Occipital lobe (tissue), 2 donors: Measurements from ENCODE around the gene BPNT1. TPM values are rescaled to one million over a fixed set of nuclear protein-coding genes. Genes with fewer than 3 reads are reported as not detected.
A peak's percentile ranks its signal among the peaks of the same experiment; 100 is the strongest.
"Not testable (repeated sequence)": the region's sequence is repeated elsewhere in the genome, so short reads cannot be mapped to it uniquely, and the experiment has no call there.

Source experiments
- DNase-seq: peaks from one replicate; lab custom pipeline; 2025; lab: John Stamatoyannopoulos, UW
- total RNA-seq: library from RNA; depleted of rRNA; stranded (reverse); fragments of >200 nt; gene quantifications from one replicate; pipeline ENCODE4 v1.2.3, GENCODE V29; 2014

The BPNT1 gene, protein sequence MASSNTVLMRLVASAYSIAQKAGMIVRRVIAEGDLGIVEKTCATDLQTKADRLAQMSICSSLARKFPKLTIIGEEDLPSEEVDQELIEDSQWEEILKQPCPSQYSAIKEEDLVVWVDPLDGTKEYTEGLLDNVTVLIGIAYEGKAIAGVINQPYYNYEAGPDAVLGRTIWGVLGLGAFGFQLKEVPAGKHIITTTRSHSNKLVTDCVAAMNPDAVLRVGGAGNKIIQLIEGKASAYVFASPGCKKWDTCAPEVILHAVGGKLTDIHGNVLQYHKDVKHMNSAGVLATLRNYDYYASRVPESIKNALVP
- 23.2 TPM for total RNA-seq

DNA sequence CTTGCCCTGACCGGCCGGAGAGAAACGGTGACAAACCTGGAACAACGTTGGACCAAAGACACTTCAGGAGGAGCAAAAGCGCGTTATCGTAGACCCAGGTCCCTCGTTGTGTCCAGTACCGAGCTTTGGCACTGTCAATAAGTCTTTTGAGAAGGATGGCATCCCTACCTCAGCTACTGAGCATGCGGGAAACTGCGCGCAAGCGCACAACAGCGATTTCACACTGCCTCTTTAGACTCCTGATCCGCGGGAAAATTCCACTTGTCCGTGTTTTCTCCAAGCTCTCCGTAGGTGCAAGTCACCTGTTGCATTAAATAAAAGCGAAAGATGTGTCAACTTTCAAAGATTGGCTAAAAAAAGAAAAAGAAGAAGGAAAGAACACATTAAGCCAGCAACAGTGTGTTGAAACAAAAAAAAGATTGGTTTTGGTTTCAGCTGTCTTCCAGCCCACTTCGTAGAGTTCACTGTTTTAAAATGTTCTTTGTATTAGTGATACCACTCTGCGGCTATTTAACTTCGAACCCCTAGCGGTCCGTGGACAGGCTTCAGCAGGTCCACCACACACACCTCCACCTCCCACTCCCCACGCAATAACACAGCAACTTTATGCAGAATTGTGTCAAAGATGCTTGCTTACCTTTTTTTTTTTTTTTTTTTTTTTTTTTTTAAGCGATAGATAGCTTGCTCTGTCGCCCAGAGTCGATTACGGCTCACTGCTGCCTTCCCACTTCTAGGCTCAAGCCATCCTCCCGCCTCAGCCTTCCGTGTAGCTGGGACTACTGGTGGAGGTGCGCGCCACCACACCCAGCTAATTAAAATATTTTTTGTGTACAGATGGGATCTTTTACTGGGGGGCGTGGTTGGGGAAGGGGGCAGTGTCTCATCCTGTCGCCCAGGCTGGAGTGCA, at the start of gene BPNT1:
BPNT1 (minus strand) TSS at position 139 of the 907 bp plus-strand sequence. CDS start 9,942 bp downstream, outside the sequence.
- DNase-seq: peak; percentile 90

DNA sequence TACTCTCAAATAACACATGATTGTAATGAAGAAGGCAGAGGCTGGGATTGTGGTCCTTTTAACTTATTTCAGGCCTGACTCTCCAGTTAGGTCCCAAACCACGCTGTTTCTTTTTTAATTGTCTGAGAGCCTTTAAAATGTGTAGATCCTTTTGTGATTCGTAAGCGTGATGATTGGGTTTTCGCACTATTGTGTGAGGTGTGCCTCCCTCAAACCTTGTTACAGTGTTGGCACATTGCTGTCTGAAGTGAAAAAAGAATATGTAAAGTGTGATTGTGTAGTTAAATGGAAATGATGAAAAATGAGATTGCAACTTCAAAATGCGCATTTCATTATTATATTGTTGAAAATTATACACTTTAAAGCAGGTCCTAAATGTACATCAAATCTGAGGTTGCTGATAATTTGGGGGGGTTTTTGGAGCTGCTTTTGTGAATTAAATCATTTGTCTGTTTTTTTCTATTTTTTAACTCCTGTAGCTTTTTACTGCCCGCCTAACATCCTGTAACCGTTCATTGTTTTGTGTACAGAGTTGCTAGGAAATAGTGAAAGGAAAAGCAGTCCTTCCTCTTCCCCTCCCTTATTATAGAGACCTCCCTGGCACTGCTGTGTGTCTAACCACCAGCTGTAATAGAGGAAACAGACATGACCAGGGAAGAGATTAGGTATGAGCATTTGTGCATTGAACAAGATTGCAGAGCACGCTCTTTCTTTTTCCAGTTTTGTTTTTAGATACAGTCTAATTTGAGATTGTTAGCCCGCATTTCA, 47.6 kb upstream of the BPNT1 start:
- DNase-seq: no peak

DNA sequence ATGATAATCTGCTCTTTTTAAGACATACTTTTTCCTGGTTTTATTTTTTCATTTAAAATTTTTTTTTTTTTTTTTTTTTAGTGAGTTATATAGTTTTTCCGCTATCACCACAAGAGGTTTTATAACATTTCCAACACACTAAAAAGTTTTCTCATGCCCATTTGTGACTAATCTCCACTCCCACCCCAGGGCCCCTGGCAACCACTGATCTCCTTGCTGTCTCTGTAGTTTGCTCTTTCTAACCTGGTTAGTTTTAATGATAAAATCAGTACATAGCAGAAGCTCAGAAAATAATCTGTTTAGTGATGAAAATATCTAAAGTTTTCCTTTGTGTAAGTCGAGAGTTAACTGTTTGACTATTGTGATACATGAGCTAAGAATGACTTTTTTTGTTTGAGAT, 46.2 kb upstream of the BPNT1 start:
- no peak for DNase-seq

DNA sequence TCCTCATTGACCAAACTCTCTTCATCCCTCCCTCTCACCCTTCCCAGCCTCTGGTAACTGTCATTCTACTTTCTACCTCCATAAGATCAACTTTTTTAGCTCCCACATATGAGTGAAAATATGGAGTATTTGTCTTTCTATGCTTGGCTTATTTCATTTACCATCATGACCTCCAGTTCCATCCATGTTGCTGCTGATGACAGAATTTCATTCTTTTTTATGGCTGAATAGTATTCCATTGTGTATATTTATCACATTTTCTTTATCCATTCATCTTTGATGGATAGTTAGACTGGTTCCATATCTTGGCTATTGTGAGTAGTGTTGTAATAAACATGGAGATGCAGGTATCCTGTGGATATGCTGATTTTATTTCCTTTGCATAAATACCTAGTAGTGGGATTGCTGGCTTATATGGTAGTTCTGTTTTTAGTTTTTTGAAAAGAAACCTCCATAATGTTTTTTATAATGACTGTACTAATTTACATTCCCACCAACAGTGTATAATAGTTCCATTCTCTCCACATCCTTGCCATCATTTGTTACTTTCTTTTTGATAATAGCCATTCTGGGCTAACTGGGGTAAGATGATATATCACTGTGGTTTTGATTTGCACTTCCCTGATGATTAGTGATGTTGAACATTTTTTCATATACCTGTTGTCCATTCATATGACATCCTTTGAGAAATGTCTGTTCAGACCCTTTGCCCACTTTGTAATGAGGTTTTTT, 40.1 kb upstream of the BPNT1 start:
- DNase-seq: no peak

DNA sequence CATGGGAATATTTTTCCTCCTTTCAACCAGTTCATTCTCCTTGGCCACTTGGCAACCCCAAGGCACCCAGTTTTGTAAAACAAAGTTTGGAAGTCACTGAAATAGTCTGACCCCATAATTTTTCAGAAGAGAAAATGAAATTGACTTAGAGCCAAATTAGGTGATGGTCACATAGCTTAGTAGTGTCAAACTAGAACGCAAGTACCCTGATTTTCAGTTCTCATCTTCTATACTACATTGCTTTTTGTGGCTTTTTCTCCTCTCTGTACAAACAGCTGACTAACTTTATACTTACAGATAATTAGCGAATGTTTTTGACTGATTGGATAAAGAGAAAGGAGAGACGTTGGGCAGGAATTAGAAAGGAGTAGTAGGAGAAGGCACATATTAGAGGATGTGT, 37.5 kb upstream of the BPNT1 start:
- no peak for DNase-seq

DNA sequence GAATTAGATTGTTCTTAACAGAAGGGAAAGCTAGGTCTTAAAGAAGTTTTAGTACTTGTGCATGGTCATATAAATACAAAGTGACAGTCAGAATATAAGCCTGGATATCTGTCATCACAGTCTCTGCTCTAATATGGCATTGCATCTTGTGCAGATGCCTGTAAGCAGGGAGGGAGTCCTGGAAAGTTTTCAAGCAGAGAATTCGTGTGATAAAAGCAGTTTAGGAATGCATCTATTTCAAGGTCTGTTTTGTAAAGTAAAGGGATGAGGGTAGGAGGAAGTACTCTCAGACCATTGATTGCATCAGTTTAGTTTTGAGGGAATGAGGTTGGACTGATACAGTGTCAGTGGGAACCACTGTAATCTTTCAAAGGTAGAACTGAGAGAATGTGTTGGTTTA, 35.0 kb upstream of the BPNT1 start:
- DNase-seq: no peak

DNA sequence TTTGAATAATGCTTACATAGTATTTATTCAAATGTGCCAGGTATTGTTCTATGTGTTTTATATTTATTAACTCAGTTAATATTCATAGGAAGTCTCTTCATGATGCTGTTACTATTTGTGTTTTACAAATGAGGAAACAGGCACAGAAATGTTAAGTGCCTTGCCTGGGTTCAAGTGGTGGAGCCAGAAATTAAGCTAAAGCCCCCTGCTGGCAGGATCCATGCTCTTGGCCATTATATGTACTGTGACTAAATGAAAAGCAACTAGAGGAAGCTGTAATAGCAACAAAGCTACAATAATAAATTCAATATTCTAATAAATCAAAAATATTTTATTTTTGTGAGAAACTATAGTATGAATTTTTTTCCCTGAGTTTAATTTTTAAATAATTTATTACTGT, 34.3 kb upstream of the BPNT1 start:
- DNase-seq: no peak

DNA sequence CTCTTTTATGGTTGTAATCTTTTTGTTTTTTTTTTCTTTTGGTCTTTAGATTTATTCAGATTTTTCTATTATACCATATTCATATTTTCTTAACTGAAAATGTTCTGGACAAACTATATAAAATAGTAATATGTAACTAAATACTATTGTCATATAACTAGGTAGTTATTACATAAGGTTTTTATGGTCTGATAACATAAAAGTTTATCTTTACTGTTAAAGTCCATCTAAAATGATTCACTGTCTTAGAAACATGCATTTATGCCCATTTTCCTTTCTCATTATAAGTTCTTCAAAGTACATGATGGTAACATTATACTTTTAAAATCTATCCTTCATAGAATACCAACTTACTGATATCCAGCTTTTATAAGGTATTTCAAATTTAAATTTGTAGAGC, 33.5 kb upstream of the BPNT1 start:
- no peak for DNase-seq

DNA sequence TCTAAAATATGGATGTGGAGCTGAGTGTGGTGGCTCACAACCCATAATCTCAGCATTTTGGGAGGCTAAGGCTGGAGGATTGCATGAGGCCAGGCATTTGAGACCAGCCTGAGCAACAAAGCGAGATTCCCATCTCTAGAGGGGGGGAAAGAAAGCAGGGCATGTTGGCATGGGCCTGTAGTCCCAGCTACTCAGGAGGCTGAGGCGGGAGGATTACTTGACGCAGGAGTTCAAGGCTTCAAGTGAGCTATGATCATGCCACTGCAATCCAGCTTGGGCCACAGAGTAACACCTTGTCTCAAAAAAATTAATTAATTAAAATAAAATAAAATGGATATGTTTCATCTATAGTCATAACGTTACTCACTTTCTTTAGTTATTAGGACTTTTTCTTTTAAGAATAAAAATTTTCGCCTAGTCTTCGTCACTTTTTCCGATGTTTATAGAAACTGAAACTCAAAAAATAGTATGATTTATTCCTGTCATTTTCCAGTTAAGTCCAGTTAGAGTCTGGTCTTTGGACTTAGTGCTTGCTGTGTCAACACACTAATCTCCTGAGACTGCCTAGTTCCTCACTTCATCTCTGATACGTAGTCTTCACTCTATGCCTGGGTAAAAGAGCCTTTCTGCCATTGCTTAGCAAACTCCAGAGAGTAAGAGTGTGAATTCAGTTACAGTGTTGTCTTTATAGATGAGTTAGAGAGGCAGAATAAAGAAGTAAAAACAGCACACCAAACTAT, 32.4 kb upstream of the BPNT1 start:
- DNase-seq: no peak

DNA sequence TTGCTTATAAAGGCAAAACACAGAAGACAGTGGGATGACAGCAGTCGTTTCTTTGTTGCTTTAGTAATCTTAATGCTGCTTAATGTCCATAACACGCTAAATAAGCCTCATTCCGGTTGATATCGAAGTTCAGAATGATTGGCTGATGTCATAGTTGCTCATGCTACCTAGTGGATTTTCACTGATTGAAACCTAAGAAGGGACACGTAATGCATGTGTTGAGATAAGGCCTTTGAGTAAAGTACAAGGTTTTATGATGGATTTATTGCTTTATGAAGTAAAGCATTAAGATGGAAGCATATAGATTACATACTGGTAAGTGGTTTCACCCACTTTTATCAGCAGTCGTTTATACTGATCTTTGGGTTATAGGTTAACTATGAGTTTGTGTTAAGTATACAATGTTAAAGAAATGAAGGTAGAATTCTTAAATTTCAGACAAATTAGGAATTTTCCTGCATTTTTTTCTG, 29.5 kb upstream of the BPNT1 start:
- DNase-seq: no peak

DNA sequence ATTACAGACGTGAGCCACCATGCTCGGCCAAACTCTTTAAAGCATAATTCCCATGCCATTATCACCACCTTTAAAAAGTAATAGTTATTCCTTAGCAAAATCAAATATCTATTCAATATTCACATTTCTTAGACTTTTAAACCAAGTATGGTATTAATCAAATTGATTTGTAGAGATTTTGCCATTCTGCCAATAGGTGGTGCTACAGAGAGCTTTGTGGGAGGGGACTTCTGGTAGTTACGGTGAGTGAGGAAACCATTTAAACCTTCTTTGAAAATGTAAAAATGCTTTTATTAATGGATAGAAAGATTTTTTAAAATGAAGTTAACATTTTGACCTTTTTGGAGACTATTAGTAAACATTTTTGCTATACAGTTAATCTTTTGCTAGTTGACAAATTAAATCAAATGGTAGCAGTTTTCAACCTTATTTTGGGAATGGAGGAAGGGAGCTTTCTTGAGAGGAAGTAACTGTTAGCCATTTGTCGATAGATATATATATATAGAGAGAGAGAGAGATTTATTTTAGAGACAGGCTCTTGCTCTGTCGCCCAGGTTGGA, 23.6 kb upstream of the BPNT1 start:
- DNase-seq: no peak

DNA sequence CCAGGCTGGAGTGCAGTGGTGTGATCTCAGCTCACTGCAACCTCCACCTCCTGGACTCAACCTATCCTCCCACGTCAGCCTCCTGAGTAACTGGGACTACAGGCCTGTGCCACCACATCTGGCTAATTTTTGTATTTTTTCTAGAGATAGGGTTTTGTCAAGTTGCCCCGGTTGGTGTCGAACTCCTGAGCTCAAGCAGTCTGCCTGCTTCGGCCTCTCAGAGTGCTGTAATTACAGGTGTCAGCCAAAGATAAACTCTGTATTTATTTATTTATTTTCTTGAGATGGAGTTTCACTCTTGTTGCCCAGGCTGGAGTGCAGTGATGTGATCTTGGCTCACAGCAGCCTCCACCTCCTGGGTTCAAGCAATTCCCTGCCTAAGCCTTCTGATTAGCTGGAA, 23.0 kb upstream of the BPNT1 start:
- DNase-seq: not testable (repeated sequence)

DNA sequence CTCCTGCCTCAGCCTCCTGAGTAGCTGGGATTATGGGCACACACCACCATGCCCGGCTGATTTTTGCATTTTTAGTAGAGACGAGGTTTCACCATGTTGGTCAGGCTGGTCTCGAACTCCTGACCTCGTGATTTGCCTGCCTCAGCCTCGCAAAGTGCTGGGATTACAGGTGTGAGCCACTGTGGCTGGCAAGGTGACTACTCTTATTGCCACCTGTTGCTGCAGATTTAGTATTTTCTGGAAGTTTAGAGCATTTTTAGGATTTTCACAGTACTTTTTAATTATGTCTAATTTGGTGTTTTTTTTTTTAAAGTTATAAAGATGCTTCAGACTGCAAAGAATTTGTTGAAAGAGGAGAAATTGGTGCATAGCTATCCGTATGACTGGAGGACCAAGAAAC, 20.9 kb upstream of the BPNT1 start:
- not testable (repeated sequence) for DNase-seq

DNA sequence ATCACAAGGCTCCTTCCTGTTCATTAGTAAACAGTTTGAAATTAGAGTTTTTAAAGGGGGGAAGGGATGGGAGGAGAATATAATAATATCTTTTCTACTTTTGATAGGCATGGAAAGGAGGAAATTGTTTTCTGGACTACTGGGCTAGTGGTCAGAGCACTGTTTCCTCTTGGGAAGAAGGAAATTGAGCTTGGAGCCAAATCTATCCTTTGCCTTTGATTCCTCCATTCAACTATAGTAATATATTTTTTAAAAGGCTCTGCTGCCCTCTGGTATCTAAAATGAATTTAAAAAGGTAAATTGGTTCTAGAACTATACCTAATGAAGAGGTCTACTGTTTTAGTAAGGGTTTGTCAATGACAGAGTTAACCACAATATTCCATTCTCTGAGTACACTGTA, 10.2 kb upstream of the BPNT1 start:
- no peak for DNase-seq

DNA sequence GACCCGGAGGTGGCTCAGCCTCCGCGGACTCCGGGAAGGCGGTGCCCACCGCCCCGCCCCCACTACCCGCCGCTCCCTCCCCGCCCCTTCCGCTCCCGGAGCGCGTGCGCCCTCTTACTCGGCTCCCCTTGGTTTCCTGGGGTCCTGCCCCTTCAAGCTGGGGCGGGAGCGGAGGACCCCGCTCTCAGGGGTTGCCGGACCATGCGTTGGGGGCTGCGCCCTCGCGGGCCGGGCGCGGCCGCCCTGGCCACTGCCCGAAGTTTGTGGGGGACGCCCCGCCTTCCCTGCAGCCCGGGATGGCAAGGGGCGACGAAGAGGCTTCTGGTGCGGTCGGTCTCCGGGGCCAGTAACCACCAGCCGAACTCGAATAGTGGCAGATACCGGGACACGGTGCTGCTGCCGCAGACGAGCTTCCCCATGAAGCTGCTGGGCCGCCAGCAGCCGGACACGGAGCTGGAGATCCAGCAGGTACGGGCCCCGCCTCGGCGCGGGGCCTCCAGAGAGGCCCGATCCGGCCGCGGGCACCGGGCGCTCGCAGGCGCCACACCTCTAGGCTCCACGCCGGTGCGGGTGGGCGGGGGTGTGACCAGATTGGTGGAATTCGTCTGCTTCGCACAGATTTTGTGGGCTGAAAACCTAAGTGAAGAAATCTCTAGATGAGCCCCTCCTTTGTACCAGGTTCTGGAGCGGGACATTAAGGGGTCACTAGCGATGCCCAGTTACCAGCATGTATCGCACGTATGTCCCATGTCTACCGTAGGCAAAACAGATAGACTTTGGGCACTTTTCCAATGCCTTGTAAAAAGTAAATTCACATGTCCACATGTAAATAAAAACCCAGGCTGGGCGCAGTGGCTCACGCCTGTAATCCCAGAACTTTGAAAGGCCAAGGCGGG, 4.7 kb upstream of the BPNT1 start, which contains the start of gene IARS2:
IARS2 (plus strand) TSS at position 117 of the 896 bp plus-strand sequence; CDS start at position 202, 85 bp downstream.
- peak; percentile 79 for DNase-seq

DNA sequence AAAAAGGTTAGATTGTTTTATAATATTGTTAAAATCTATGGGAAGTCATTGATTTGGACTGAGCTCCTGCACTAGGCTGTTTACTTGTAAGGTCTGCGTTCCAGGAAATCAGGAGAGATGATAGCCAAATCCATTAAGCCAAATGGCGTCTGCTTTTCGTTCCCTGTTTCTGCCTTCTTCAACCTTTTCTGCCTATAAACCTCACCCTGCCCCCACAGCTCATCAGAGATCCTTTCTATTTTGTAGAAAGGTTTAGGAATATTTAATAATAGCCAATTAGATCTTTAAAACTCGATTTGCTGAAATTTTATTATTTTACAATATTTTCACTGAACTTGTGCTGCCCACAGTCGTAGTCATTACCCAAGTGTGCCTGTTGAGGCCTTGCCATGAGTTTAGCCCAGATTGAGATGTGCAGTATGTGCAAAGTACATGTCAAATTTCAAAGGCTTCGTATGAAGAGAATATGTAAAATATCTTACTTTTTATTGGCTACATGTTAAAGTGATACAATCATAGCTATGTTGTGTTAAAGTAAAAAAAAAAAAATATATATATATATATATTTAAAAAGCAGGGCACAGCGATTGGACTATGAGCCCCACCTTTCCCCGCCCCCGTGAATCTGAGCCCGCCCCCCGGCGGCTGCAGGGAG, 3.9 kb upstream of the BPNT1 start:
- no peak for DNase-seq

DNA sequence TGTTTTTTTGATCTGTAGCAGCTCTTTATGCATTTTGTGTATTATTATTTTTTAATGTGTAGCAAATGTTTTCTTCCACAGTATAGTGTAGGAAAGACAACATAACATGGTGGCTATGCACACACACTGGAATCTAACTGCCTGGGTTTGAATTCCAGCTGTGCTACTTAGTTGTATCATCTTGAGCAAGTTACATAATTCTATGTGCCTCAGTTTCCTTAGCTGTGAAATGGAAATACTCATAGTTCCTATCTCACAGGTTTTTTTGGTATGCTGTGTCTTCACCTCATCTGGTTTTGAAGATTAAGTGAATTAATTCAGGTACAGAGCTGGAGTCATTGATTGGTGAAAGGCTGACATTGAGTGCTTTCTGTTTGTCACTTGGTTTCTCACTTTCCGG, 3.1 kb upstream of the BPNT1 start:
- no peak for DNase-seq

DNA sequence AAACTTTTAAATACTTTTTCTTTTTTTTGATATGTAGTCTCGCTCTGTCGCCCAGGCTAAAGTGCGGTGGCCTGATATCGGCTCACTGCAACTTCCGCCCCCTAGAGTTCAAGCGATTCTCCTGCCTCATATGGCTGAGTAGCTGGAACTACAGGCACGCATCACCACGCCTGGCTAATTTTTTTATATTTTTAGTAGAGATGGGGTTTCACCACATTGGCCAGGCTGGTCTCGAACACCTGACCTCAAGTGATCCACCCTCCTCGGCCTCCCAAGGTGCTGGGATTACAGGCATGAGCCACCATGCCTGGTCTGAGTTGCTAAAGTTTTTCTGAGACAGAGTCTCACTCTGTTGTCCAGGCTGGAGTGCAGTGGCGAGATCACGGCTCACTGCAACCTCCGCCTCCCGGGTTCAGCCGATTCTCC, 3.3 kb downstream of the BPNT1 start:
- not testable (repeated sequence) for DNase-seq
